Esophagus muscularis mucosa (tissue), 4 donors: ENCODE measurements around the gene MAD2L1BP. TPM values are rescaled to one million over a fixed set of nuclear protein-coding genes. Genes with fewer than 3 reads are reported as not detected.
A peak's percentile ranks its signal among the peaks of the same experiment; 100 is the strongest.

Source experiments
- DNase-seq: peaks from one replicate; pipeline ENCODE4 v3.0.0-alpha.2; 2017; ENCODE audit errors: extremely low spot score
- H3K27ac ChIP-seq, 4 donors: fragments of 200-600 bp; sonication (generic); replicated peaks in 1 of 4; 1 replicate in 3 of 4; 2 replicates in 1 of 4; pipeline ENCODE4 v1.5.1; 2016 to 2019; ENCODE audit warnings: mild to moderate bottlenecking in 1 of 4
- H3K27me3 ChIP-seq, 4 donors: fragments of 200-600 bp; sonication (generic); one replicate each; pipeline versions ENCODE4 v1.5.1 to v1.6.0; 2016 to 2019
- H3K36me3 ChIP-seq, 4 donors: fragments of 200-600 bp; sonication (generic); one replicate each; pipeline ENCODE4 v1.5.1; 2016 to 2019
- H3K4me1 ChIP-seq, 4 donors: fragments of 200-600 bp; sonication (generic); one replicate each; pipeline ENCODE4 v1.5.1; 2016 to 2019
- H3K4me3 ChIP-seq, 4 donors: fragments of 200-600 bp; sonication (generic); 1 replicate in 2 of 4; 2 replicates in 2 of 4; pipeline ENCODE4 v1.5.1; 2016 to 2019; ENCODE audit warnings: mild to moderate bottlenecking in 4 of 4, moderate library complexity in 1 of 4
- H3K9me3 ChIP-seq, 4 donors: fragments of 200-600 bp; sonication (generic); 1 replicate in 3 of 4; 2 replicates in 1 of 4; pipeline ENCODE4 v1.5.1; 2016 to 2019
- EP300 ChIP-seq: sonication (generic); formaldehyde crosslinking; IDR thresholded peaks from one replicate; pipeline ENCODE4 v1.6.1; 2017; ENCODE audit warnings: antibody characterized with exemption
- POLR2A ChIP-seq: fragments of 450-650 bp; IDR thresholded peaks from one replicate; pipeline ENCODE4 v1.6.1; 2017; ENCODE audit warnings: antibody characterized with exemption, moderate library complexity, mild to moderate bottlenecking, low read depth
- POLR2AphosphoS5 ChIP-seq, 2 donors: sonication (generic); formaldehyde crosslinking; IDR thresholded peaks; one replicate each; pipeline ENCODE4 v1.6.1; 2017; ENCODE audit warnings: antibody characterized with exemption in 2 of 2
- WGBS: methylation state at CpG from one replicate; pipeline ENCODE4 v1.1.5; 2018; 5-methylcytosine and 5-hydroxymethylcytosine counted together
- intact Hi-C: fragments of 100-400 bp; cut with DNase I; formaldehyde crosslinking; loops from one replicate; pipeline ENCODE4 v1.15.1; 2023
- total RNA-seq, 4 donors: library from RNA; depleted of rRNA; stranded (reverse); fragments of >200 nt; gene quantifications; one replicate each; pipeline versions ENCODE4 v1.1.0 to v1.2.1, GENCODE V29; 2016
- TF ChIP-seq, protein P1 (sequence below), 3 experiments: fragments of 200-600 bp in 2 of 3; fragments of 450-650 bp in 1 of 3; sonication (generic) in 2 of 3; IDR thresholded peaks; one replicate each; pipeline ENCODE4 v1.5.1; 2017 to 2019; ENCODE audit warnings: antibody characterized with exemption in 3 of 3, mild to moderate bottlenecking in 2 of 3, moderate library complexity in 1 of 3

Gene MAD2L1BP
- total RNA-seq, 4 donors from 2014 or later: 17.9 to 26.7 (median 21.6) TPM

- intact Hi-C loops: no loop called here
- no peak for DNase-seq
- Histone ChIP-seq H3K4me1 (peaks cover 0 to 7% (median under 1%) of the 10 kb centered on the region in 4 donors), H3K9me3 (no peaks in the 10 kb centered on the region), H3K36me3 (peaks cover 42 to 82% (median 70%) of the 10 kb centered on the region in 4 donors), H3K4me3 (no peak overlapping the region), H3K27me3 (no peaks in the 10 kb centered on the region), H3K27ac (no peak overlapping the region)
- TF ChIP-seq EP300 (no peak), POLR2AphosphoS5 (IDR thresholded peaks at IDR 0.05) (peak in 1 of 2 donors; percentile 5)
- 93% methylated on average over 10 of the region's 12 CpGs for WGBS
These were observed 14.4 kb upstream of the MAD2L1BP start for GRCh38 chr6:43621078-43621835.

GRCh38 chr6:43621836-43622180 is 13.8 kb upstream of the MAD2L1BP start:
- Histone ChIP-seq H3K27ac (no peak overlapping the region), H3K9me3 (no peaks in the 10 kb centered on the region), H3K4me1 (peaks cover 2 to 13% (median 5%) of the 10 kb centered on the region in 4 donors), H3K4me3 (no peak overlapping the region), H3K27me3 (no peaks in the 10 kb centered on the region), H3K36me3 (peaks cover 42 to 84% (median 71%) of the 10 kb centered on the region in 4 donors)
- WGBS: 98% methylated on average over 9 of the region's 10 CpGs
- DNase-seq: no peak
- TF ChIP-seq POLR2AphosphoS5 (IDR thresholded peaks at IDR 0.05): no peak
- no peak for TF ChIP-seq POLR2A
- no peak for TF ChIP-seq EP300
- TF ChIP-seq, protein P1, sequence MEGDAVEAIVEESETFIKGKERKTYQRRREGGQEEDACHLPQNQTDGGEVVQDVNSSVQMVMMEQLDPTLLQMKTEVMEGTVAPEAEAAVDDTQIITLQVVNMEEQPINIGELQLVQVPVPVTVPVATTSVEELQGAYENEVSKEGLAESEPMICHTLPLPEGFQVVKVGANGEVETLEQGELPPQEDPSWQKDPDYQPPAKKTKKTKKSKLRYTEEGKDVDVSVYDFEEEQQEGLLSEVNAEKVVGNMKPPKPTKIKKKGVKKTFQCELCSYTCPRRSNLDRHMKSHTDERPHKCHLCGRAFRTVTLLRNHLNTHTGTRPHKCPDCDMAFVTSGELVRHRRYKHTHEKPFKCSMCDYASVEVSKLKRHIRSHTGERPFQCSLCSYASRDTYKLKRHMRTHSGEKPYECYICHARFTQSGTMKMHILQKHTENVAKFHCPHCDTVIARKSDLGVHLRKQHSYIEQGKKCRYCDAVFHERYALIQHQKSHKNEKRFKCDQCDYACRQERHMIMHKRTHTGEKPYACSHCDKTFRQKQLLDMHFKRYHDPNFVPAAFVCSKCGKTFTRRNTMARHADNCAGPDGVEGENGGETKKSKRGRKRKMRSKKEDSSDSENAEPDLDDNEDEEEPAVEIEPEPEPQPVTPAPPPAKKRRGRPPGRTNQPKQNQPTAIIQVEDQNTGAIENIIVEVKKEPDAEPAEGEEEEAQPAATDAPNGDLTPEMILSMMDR (IDR thresholded peaks at IDR 0.05): no peak
- intact Hi-C loops: no loop called here

DNA sequence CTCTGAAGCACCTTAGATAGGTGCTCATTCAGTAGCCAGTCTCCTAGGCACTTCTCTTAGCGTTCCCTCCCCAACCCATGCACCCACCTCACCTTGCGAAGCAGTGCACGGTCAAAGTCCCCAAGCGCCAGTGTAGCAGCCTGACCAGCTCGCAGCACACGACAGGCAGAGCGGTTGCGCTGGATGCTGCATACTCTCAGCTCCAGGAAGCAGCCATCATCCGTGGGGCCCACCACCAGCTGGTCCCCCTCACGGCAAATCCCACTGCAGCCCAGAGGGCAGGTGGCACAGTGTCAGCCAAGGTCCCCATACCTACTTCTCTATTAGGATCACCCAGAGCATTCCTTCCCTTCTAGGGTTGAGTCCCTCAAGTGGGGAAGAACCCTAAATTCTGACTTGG is 13.1 kb upstream of the MAD2L1BP start:
- no peak for TF ChIP-seq EP300
- TF ChIP-seq, protein P1 (IDR thresholded peaks at IDR 0.05): no peak
- no peak for TF ChIP-seq POLR2A
- no peak for TF ChIP-seq POLR2AphosphoS5 (IDR thresholded peaks at IDR 0.05)
- DNase-seq: no peak
- intact Hi-C loops: no loop called here
- H3K4me3 ChIP-seq: no peak overlapping the region
- 86% methylated on average over 4 of the region's 10 CpGs for WGBS
- H3K27ac ChIP-seq: no peak overlapping the region
- H3K4me1 ChIP-seq: peaks cover 9 to 20% (median 12%) of the 10 kb centered on the region in 4 donors
- peaks cover 42 to 84% (median 69%) of the 10 kb centered on the region in 4 donors for H3K36me3 ChIP-seq
- H3K27me3 ChIP-seq: no peaks in the 10 kb centered on the region
- no peaks in the 10 kb centered on the region for H3K9me3 ChIP-seq

- Histone ChIP-seq H3K4me1 (peaks cover 17 to 30% (median 21%) of the 10 kb centered on the region in 4 donors), H3K4me3 (no peak overlapping the region), H3K27ac (no peak overlapping the region), H3K36me3 (peaks cover 42 to 73% (median 69%) of the 10 kb centered on the region in 4 donors), H3K9me3 (no peaks in the 10 kb centered on the region), H3K27me3 (no peaks in the 10 kb centered on the region)
- DNase-seq: no peak
- intact Hi-C loops: no loop called here
- WGBS: 93% methylated on average over 10 of the region's 12 CpGs
- TF ChIP-seq EP300 (no peak), POLR2A (no peak), POLR2AphosphoS5 (IDR thresholded peaks at IDR 0.05) (no peak)
- TF ChIP-seq, protein P1 (IDR thresholded peaks at IDR 0.05): no peak
These were observed 11.5 kb upstream of the MAD2L1BP start for GRCh38 chr6:43623880-43624785.

- peaks cover 17 to 30% (median 21%) of the 10 kb centered on the region in 4 donors for H3K4me1 ChIP-seq
- no peak for DNase-seq
- H3K9me3 ChIP-seq: no peaks in the 10 kb centered on the region
- intact Hi-C loops: loop anchor here (5.0 kb wide), 1 partner anchor 147 kb away; the partner anchor contains the start of gene VEGFA
- H3K27me3 ChIP-seq: no peaks in the 10 kb centered on the region
- peaks cover 42 to 66% (median 63%) of the 10 kb centered on the region in 4 donors for H3K36me3 ChIP-seq
- no peak overlapping the region for H3K27ac ChIP-seq
- H3K4me3 ChIP-seq: no peak overlapping the region
- TF ChIP-seq, protein P1 (IDR thresholded peaks at IDR 0.05): no peak
- TF ChIP-seq POLR2AphosphoS5 (IDR thresholded peaks at IDR 0.05): no peak
- TF ChIP-seq EP300: no peak
- no peak for TF ChIP-seq POLR2A
- WGBS: 82% methylated on average over 7 of the region's 7 CpGs
These were observed 10.8 kb upstream of the MAD2L1BP start for GRCh38 chr6:43624786-43625288.
